Transverse colon (tissue), 4 donors: ENCODE results near the gene HAO2. TPM values are rescaled to one million over a fixed set of nuclear protein-coding genes. Genes with fewer than 3 reads are reported as not detected.

Source experiments
- DNase-seq: peaks from one replicate; pipeline ENCODE4 v3.0.0-alpha.2; 2019
- H3K27ac ChIP-seq, 4 donors: fragments of 200-600 bp; sonication (generic); 2 replicates each; pipeline ENCODE4 v1.5.1; 2016 to 2018; ENCODE audit warnings: inconsistent platforms in 4 of 4
- H3K27me3 ChIP-seq: fragments of 200-600 bp; sonication (generic); 2 replicates; pipeline ENCODE4 v1.5.1; 2017; ENCODE audit warnings: inconsistent platforms
- H3K36me3 ChIP-seq, 4 donors: fragments of 200-600 bp; sonication (generic); 2 replicates each; pipeline ENCODE4 v1.5.1; 2017 to 2019; ENCODE audit warnings: inconsistent platforms in 4 of 4
- H3K4me1 ChIP-seq, 4 donors: fragments of 200-600 bp; sonication (generic); 2 replicates each; pipeline ENCODE4 v1.5.1; 2017 to 2020; ENCODE audit warnings: inconsistent platforms in 4 of 4
- H3K4me3 ChIP-seq, 4 donors: fragments of 200-600 bp; sonication (generic); 1 replicate in 1 of 4; 2 replicates in 3 of 4; pipeline versions ENCODE4 v1.5.1 to v1.6.1; 2017 to 2019; ENCODE audit warnings: inconsistent platforms in 4 of 4
- H3K9me3 ChIP-seq, 2 donors: fragments of 200-600 bp; sonication (generic); 2 replicates each; pipeline ENCODE4 v1.5.1; 2017 to 2019; ENCODE audit warnings: inconsistent platforms in 2 of 2
- CTCF ChIP-seq, 5 experiments: fragments of 200-600 bp in 3 of 5; fragments of 450-650 bp in 2 of 5; sonication (generic) in 3 of 5; IDR thresholded peaks; 1 replicate in 2 of 5; 2 replicates in 3 of 5; pipeline ENCODE4 v1.5.1; 2016 to 2017; ENCODE audit warnings: antibody characterized with exemption in 5 of 5, inconsistent platforms in 3 of 5, mild to moderate bottlenecking in 2 of 5, moderate library complexity in 1 of 5
- EP300 ChIP-seq: sonication (generic); formaldehyde crosslinking; IDR thresholded peaks from one replicate; pipeline ENCODE4 v1.6.1; 2017; ENCODE audit warnings: antibody characterized with exemption, low read depth
- POLR2A ChIP-seq: fragments of 450-650 bp; IDR thresholded peaks from one replicate; pipeline ENCODE4 v1.6.1; 2016; ENCODE audit warnings: antibody characterized with exemption, mild to moderate bottlenecking, moderate library complexity
- POLR2AphosphoS5 ChIP-seq, 3 donors: sonication (generic); formaldehyde crosslinking; IDR thresholded peaks; one replicate each; pipeline ENCODE4 v1.6.1; 2016; ENCODE audit warnings: antibody characterized with exemption in 3 of 3
- WGBS, 2 donors: methylation state at CpG; one replicate each; pipeline ENCODE4 v1.1.5; 2018; ENCODE audit warnings: low coverage in 1 of 2; 5-methylcytosine and 5-hydroxymethylcytosine counted together
- in situ Hi-C, 4 donors: fragments of 200-750 bp; cut with MboI; loops; one replicate each; pipeline versions ENCODE4 v1.15.0 to v1.15.1; 2017; ENCODE audit warnings: low sequenced_read_pairs in 3 of 4, low pct_ligation_motif_present in 1 of 4, low pct_unique_long_range_greater_than_20kb in 1 of 4
- intact Hi-C: fragments of 100-400 bp; cut with DNase I; formaldehyde crosslinking; loops from one replicate; pipeline ENCODE4 v1.15.1; 2023; ENCODE audit warnings: low total_unique reads
- total RNA-seq, 4 donors: library from RNA; depleted of rRNA; stranded (reverse); fragments of >200 nt; gene quantifications; one replicate each; pipeline ENCODE4 v1.1.0, GENCODE V29; 2016

Gene HAO2
- total RNA-seq, 4 donors from 2014 or later: not detected

DNA sequence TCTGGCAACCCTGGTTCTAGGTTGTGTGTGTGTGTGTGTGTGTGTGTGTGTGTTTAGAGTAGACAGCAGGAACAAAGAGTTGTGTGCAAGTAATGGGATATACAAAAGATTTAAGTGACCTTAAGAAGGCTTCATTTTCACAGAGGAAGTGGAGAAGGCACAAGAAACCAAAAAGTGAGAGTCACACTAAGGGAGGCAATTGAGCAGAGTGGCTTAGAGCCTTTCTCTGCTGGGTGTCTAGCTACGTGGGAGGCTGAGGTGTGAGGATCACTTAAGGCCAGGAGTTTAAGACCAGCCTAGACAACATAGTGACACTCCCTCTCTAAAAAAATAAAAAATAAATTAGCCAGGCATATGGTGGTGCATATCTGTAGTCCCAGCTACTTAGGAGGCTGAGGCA lies 44.4 kb upstream of the HAO2 start:
- H3K27ac ChIP-seq: no peak overlapping the region
- 40 to 79% methylated on average over 1 of the region's 1 CpG for WGBS, 2 donors
- intact Hi-C loops: no loop called here
- TF ChIP-seq POLR2A (no peak), POLR2AphosphoS5 (IDR thresholded peaks at IDR 0.05) (no peak), EP300 (no peak), CTCF (IDR thresholded peaks at IDR 0.05) (no peak)
- no peak overlapping the region for H3K4me3 ChIP-seq
- H3K9me3 ChIP-seq: no peaks in the 10 kb centered on the region
- no peak for DNase-seq
- H3K4me1 ChIP-seq: peaks cover 0 to 21% (median 15%) of the 10 kb centered on the region in 4 donors
- in situ Hi-C loops: no loop called here
- H3K36me3 ChIP-seq: no peaks in the 10 kb centered on the region
- H3K27me3 ChIP-seq: no peaks in the 10 kb centered on the region

GRCh38 chr1:119326251-119326650 lies 42.3 kb upstream of the HAO2 start:
- no peak for TF ChIP-seq POLR2AphosphoS5 (IDR thresholded peaks at IDR 0.05)
- TF ChIP-seq EP300: no peak
- TF ChIP-seq CTCF (IDR thresholded peaks at IDR 0.05): no peak
- no peak for TF ChIP-seq POLR2A
- H3K4me1 ChIP-seq: peaks cover 0 to 30% (median 17%) of the 10 kb centered on the region in 4 donors
- no peak overlapping the region for H3K4me3 ChIP-seq
- in situ Hi-C loops (no loop called here), intact Hi-C loops (no loop called here)
- no peaks in the 10 kb centered on the region for H3K36me3 ChIP-seq
- DNase-seq: no peak
- H3K9me3 ChIP-seq: no peaks in the 10 kb centered on the region
- H3K27ac ChIP-seq: no peak overlapping the region
- 97% methylated on average over 7 of the region's 7 CpGs; no CpG with 5 or more reads in 1 of the 2 donors for WGBS, 2 donors
- H3K27me3 ChIP-seq: no peaks in the 10 kb centered on the region

GRCh38 chr1:119327094-119327449 lies 41.5 kb upstream of the HAO2 start:
- H3K27ac ChIP-seq: peak overlapping the region in 3 of 4 donors; percentile 22 to 62 (median 31)
- H3K4me3 ChIP-seq: peak overlapping the region; percentile 4 to 49 (median 22)
- in situ Hi-C loops: no loop called here
- H3K9me3 ChIP-seq: no peaks in the 10 kb centered on the region
- no peaks in the 10 kb centered on the region for H3K27me3 ChIP-seq
- DNase-seq: no peak
- TF ChIP-seq CTCF (IDR thresholded peaks at IDR 0.05) (no peak), EP300 (no peak), POLR2A (no peak), POLR2AphosphoS5 (IDR thresholded peaks at IDR 0.05) (no peak)
- intact Hi-C loops: no loop called here
- 6% methylated on average over 18 of the region's 18 CpGs; no CpG with 5 or more reads in 1 of the 2 donors for WGBS, 2 donors
- peaks cover 0 to 30% (median 17%) of the 10 kb centered on the region in 4 donors for H3K4me1 ChIP-seq
- no peaks in the 10 kb centered on the region for H3K36me3 ChIP-seq

- Histone ChIP-seq H3K27ac (peak overlapping the region in 3 of 4 donors; percentile 22 to 62 (median 31)), H3K4me1 (peaks cover 0 to 30% (median 17%) of the 10 kb centered on the region in 4 donors), H3K4me3 (peak overlapping the region; percentile 4 to 49 (median 22)), H3K36me3 (no peaks in the 10 kb centered on the region), H3K9me3 (no peaks in the 10 kb centered on the region), H3K27me3 (no peaks in the 10 kb centered on the region)
- DNase-seq: peak; percentile 62
- WGBS, 2 donors: 0 to 12% methylated on average over 1 to 25 of the region's 34 CpGs
- intact Hi-C loops (no loop called here), in situ Hi-C loops (no loop called here)
- TF ChIP-seq POLR2A: no peak
- peak; percentile 18 for TF ChIP-seq EP300
- peak in 1 of 5 experiments; percentile 20 for TF ChIP-seq CTCF (IDR thresholded peaks at IDR 0.05)
- peak; percentile 68 to 74 (median 69) for TF ChIP-seq POLR2AphosphoS5 (IDR thresholded peaks at IDR 0.05)
These were observed 41.0 kb upstream of the HAO2 start for GRCh38 chr1:119327450-119328155.
